Pancreas (tissue), 10 donors: Measurements from ENCODE around the gene EDNRA. TPM values are rescaled to one million over a fixed set of nuclear protein-coding genes. Genes with fewer than 3 reads are reported as not detected.

Source experiments
- ATAC-seq, 4 donors: fragments of 200-7000 bp; cut with Tn5 transposase; one replicate each; pipeline versions ENCODE4 v1.8.0 to v1.9.1; 2020; ENCODE audit warnings: mild to moderate bottlenecking in 4 of 4, moderate library complexity in 4 of 4
- DNase-seq, 6 donors: peaks; one replicate each; pipeline ENCODE4 v3.0.0-alpha.2; 2020
- FAIRE-seq: peaks from 2 replicates; lab custom pipeline; 2012; peaks lifted over from hg19 to GRCh38; lab: Jason Lieb, UNC
- H3K27ac ChIP-seq, 4 donors: fragments of 200-600 bp; sonication (generic); 1 replicate in 3 of 4; 2 replicates in 1 of 4; pipeline versions ENCODE4 v1.5.0 to v1.8.0; 2020
- H3K27me3 ChIP-seq, 4 donors: fragments of 200-600 bp; one replicate each; pipeline ENCODE4 v1.8.0; 2021
- H3K36me3 ChIP-seq, 3 donors: fragments of 200-600 bp; sonication (generic) in 1 of 3; one replicate each; pipeline versions ENCODE4 v1.5.0 to v1.8.0; 2020 to 2021
- H3K4me1 ChIP-seq, 3 donors: fragments of 200-600 bp; one replicate each; pipeline ENCODE4 v1.8.0; 2021
- H3K4me3 ChIP-seq, 4 donors: fragments of 200-600 bp; sonication (generic) in 2 of 4; one replicate each; pipeline versions ENCODE4 v1.5.0 to v1.8.0; 2020 to 2021
- H3K9me3 ChIP-seq, 4 donors: fragments of 200-600 bp; one replicate each; pipeline ENCODE4 v1.8.0; 2021
- WGBS, 2 donors: extraction: QIAGEN DNeasy Blood & Tissue Kit; methylation state at CpG; one replicate each; pipeline ENCODE4 v1.1.7; 2013; 5-methylcytosine and 5-hydroxymethylcytosine counted together
- intact Hi-C, 3 donors: fragments of 100-400 bp; cut with DNase I; formaldehyde crosslinking; loops; one replicate each; pipeline versions ENCODE4 v1.11.1 to v1.14.2; 2022
- polyA plus RNA-seq, 2 donors: library from polyadenylated mRNA; stranded (reverse); fragments of 200-250 nt; gene quantifications; one replicate each; pipeline ENCODE4 v1.2.3, GENCODE V29; 2013
- total RNA-seq, 6 donors: library from RNA; stranded (reverse); fragmentation: NEBNext Ultra II Directional in 4 of 6; extraction: Animal tissue kit (Norgen Biotek cat#: 25700) in 4 of 6; gene quantifications; one replicate each; pipeline versions ENCODE4 v1.2.1 to v1.2.4, GENCODE V29; 2021 to 2023
- TF ChIP-seq, protein P1 (sequence below), 4 donors: fragments of 200-600 bp; sonication (generic) in 3 of 4; IDR thresholded peaks; one replicate each; pipeline versions ENCODE4 v1.5.0 to v1.8.0; 2021; ENCODE audit warnings: antibody characterized with exemption in 4 of 4
- donor health status: healthy with polysubstance abuse.
- donor health status: DM: no; HTN: no; CAD: no; lungs with moderate emphysema.
- donor health status: DM: no; HTN: no; CAD: no.
- donor health status: control.
- donor health status: control.
- donor health status: Bipolar disorder and iron deficiency.
- donor health status: DM: yes; HTN: yes; CAD: no.
- donor health status: DM: no; HTN: no; CAD: no.
- donor health status: DM: no; HTN: no; CAD: no.
- donor health status: DM: yes; HTN: yes; CAD: no.

The EDNRA gene
- total and polyA plus RNA-seq, 8 donors: 0.23 to 4.6 (median 0.53) TPM

DNA sequence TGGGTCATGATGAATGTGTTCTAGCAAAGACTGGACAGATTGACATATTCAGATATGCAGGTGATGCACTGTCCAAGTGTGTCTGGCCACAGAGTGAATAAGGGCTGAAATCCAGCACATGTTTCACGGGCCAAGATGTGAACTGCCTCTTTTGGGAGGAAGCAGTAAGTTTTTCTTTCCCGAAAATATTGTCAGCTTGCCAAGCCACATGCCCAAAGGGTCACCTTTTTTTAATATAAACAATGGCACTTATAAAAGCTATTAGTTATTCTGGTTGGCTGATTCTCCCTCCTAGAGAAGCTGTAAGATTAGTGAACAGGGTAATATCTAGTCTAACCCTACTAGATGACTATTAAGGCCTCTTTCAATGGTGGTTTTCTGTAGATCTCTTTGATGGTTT is 1.5 kb upstream of the EDNRA start:
- no peaks in the 10 kb centered on the region for H3K36me3 ChIP-seq
- FAIRE-seq: no peak
- 49 to 67% methylated on average over 2 of the region's 2 CpGs for WGBS, 2 donors
- H3K9me3 ChIP-seq: no peaks in the 10 kb centered on the region
- TF ChIP-seq, protein P1, sequence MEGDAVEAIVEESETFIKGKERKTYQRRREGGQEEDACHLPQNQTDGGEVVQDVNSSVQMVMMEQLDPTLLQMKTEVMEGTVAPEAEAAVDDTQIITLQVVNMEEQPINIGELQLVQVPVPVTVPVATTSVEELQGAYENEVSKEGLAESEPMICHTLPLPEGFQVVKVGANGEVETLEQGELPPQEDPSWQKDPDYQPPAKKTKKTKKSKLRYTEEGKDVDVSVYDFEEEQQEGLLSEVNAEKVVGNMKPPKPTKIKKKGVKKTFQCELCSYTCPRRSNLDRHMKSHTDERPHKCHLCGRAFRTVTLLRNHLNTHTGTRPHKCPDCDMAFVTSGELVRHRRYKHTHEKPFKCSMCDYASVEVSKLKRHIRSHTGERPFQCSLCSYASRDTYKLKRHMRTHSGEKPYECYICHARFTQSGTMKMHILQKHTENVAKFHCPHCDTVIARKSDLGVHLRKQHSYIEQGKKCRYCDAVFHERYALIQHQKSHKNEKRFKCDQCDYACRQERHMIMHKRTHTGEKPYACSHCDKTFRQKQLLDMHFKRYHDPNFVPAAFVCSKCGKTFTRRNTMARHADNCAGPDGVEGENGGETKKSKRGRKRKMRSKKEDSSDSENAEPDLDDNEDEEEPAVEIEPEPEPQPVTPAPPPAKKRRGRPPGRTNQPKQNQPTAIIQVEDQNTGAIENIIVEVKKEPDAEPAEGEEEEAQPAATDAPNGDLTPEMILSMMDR (IDR thresholded peaks at IDR 0.05): no peak
- no peak for DNase-seq
- no peaks in the 10 kb centered on the region for H3K4me1 ChIP-seq
- intact Hi-C loops: no loop called here
- H3K4me3 ChIP-seq: no peak overlapping the region
- H3K27ac ChIP-seq: no peak overlapping the region
- no peak for ATAC-seq
- no peaks in the 10 kb centered on the region for H3K27me3 ChIP-seq

- no peak overlapping the region for H3K27ac ChIP-seq
- TF ChIP-seq, protein P1 (IDR thresholded peaks at IDR 0.05): no peak
- no peaks in the 10 kb centered on the region for H3K27me3 ChIP-seq
- no peaks in the 10 kb centered on the region for H3K4me1 ChIP-seq
- 63 to 76% methylated on average over 5 of the region's 5 CpGs for WGBS, 2 donors
- FAIRE-seq (no peak), ATAC-seq (peak in 2 of 4 donors; percentile 21 to 31), DNase-seq (peak in 1 of 6 donors; percentile 22)
- no peaks in the 10 kb centered on the region for H3K36me3 ChIP-seq
- intact Hi-C loops: no loop called here
- H3K4me3 ChIP-seq: no peak overlapping the region
- no peaks in the 10 kb centered on the region for H3K9me3 ChIP-seq
Observed at GRCh38 chr4:147479786-147480185, 1.1 kb upstream of the EDNRA start.

- H3K4me1 ChIP-seq: no peaks in the 10 kb centered on the region
- H3K27ac ChIP-seq: peak overlapping the region in 1 of 4 donors; percentile 8
- H3K4me3 ChIP-seq: peak overlapping the region in 2 of 4 donors; percentile 8 to 45
- no peaks in the 10 kb centered on the region for H3K9me3 ChIP-seq
- 70 to 74% methylated on average over 11 of the region's 11 CpGs for WGBS, 2 donors
- TF ChIP-seq, protein P1 (IDR thresholded peaks at IDR 0.05): no peak
- DNase-seq (no peak), FAIRE-seq (no peak), ATAC-seq (no peak)
- intact Hi-C loops: no loop called here
- H3K36me3 ChIP-seq: no peaks in the 10 kb centered on the region
- no peaks in the 10 kb centered on the region for H3K27me3 ChIP-seq
Observed at GRCh38 chr4:147480502-147480890, 401 bp upstream of the EDNRA start.

GRCh38 chr4:147481577-147482109 is 746 bp downstream of the EDNRA start:
- Histone ChIP-seq H3K27ac (peak overlapping the region in 1 of 4 donors; percentile 8), H3K27me3 (no peaks in the 10 kb centered on the region), H3K36me3 (no peaks in the 10 kb centered on the region), H3K4me3 (peak overlapping the region in 2 of 4 donors; percentile 8 to 45), H3K9me3 (no peaks in the 10 kb centered on the region), H3K4me1 (no peaks in the 10 kb centered on the region)
- FAIRE-seq: no peak
- no peak for DNase-seq
- 5% methylated on average over 13 of the region's 13 CpGs for WGBS, 2 donors
- intact Hi-C loops: no loop called here
- TF ChIP-seq, protein P1 (IDR thresholded peaks at IDR 0.05): no peak
- ATAC-seq: no peak

DNA sequence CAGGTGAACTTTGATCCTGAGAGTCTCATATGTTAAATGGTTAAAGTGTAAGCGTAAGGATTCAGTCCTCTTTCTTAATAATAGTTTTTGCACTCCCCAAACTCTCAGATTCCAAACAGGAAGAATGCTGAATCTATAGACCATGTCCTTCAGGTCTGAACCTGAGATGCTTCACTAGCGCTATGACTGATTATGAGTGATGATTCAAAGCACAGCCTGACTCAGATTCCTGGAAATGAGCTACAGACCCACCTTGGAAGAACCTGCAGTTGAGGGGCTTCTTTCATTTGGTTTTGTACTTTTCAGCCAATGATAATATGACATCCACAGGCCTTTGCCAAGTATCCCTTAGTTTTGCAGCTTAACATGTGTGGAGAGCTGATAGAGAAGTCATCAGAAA is 1.4 kb downstream of the EDNRA start:
- no peaks in the 10 kb centered on the region for H3K9me3 ChIP-seq
- intact Hi-C loops: no loop called here
- H3K27ac ChIP-seq: no peak overlapping the region
- no peak for ATAC-seq
- TF ChIP-seq, protein P1 (IDR thresholded peaks at IDR 0.05): no peak
- H3K36me3 ChIP-seq: no peaks in the 10 kb centered on the region
- no peaks in the 10 kb centered on the region for H3K4me1 ChIP-seq
- DNase-seq: no peak
- FAIRE-seq: no peak
- no peak overlapping the region for H3K4me3 ChIP-seq
- WGBS, 2 donors: 66 to 83% methylated on average over 2 of the region's 2 CpGs
- H3K27me3 ChIP-seq: no peaks in the 10 kb centered on the region
